Measurements from ENCODE around the gene GRHPR.

- TF ChIP-seq CTCF (IDR thresholded peaks at IDR 0.05; ENCODE audit: insufficient read depth, low read depth, low read length), result no peak
- TF ChIP-seq EZH2 (IDR thresholded peaks at IDR 0.05; ENCODE audit: insufficient read depth, low read length), result no peak
These were observed 9.5 kb downstream of the GRHPR start for GRCh38 chr9:37432020-37432419.

Measured in astrocyte (in vitro differentiated cells and primary cell).